Esophagus muscularis mucosa (tissue), 4 donors: ENCODE measurements around the gene FNIP2. TPM values are rescaled to one million over a fixed set of nuclear protein-coding genes. Genes with fewer than 3 reads are reported as not detected.

ENCODE experiments used
- DNase-seq: peaks from one replicate; pipeline ENCODE4 v3.0.0-alpha.2; 2017; ENCODE audit errors: extremely low spot score
- H3K27ac ChIP-seq, 4 donors: fragments of 200-600 bp; sonication (generic); replicated peaks in 1 of 4; 1 replicate in 3 of 4; 2 replicates in 1 of 4; pipeline ENCODE4 v1.5.1; 2016 to 2019; ENCODE audit warnings: mild to moderate bottlenecking in 1 of 4
- H3K27me3 ChIP-seq, 4 donors: fragments of 200-600 bp; sonication (generic); one replicate each; pipeline versions ENCODE4 v1.5.1 to v1.6.0; 2016 to 2019
- H3K36me3 ChIP-seq, 4 donors: fragments of 200-600 bp; sonication (generic); one replicate each; pipeline ENCODE4 v1.5.1; 2016 to 2019
- H3K4me1 ChIP-seq, 4 donors: fragments of 200-600 bp; sonication (generic); one replicate each; pipeline ENCODE4 v1.5.1; 2016 to 2019
- H3K4me3 ChIP-seq, 4 donors: fragments of 200-600 bp; sonication (generic); 1 replicate in 2 of 4; 2 replicates in 2 of 4; pipeline ENCODE4 v1.5.1; 2016 to 2019; ENCODE audit warnings: mild to moderate bottlenecking in 4 of 4, moderate library complexity in 1 of 4
- H3K9me3 ChIP-seq, 4 donors: fragments of 200-600 bp; sonication (generic); 1 replicate in 3 of 4; 2 replicates in 1 of 4; pipeline ENCODE4 v1.5.1; 2016 to 2019
- EP300 ChIP-seq: sonication (generic); formaldehyde crosslinking; IDR thresholded peaks from one replicate; pipeline ENCODE4 v1.6.1; 2017; ENCODE audit warnings: antibody characterized with exemption
- POLR2A ChIP-seq: fragments of 450-650 bp; IDR thresholded peaks from one replicate; pipeline ENCODE4 v1.6.1; 2017; ENCODE audit warnings: antibody characterized with exemption, moderate library complexity, mild to moderate bottlenecking, low read depth
- POLR2AphosphoS5 ChIP-seq, 2 donors: sonication (generic); formaldehyde crosslinking; IDR thresholded peaks; one replicate each; pipeline ENCODE4 v1.6.1; 2017; ENCODE audit warnings: antibody characterized with exemption in 2 of 2
- WGBS: methylation state at CpG from one replicate; pipeline ENCODE4 v1.1.5; 2018; 5-methylcytosine and 5-hydroxymethylcytosine counted together
- intact Hi-C: fragments of 100-400 bp; cut with DNase I; formaldehyde crosslinking; loops from one replicate; pipeline ENCODE4 v1.15.1; 2023
- total RNA-seq, 4 donors: library from RNA; depleted of rRNA; stranded (reverse); fragments of >200 nt; gene quantifications; one replicate each; pipeline versions ENCODE4 v1.1.0 to v1.2.1, GENCODE V29; 2016
- TF ChIP-seq, protein P1 (sequence below), 3 experiments: fragments of 200-600 bp in 2 of 3; fragments of 450-650 bp in 1 of 3; sonication (generic) in 2 of 3; IDR thresholded peaks; one replicate each; pipeline ENCODE4 v1.5.1; 2017 to 2019; ENCODE audit warnings: antibody characterized with exemption in 3 of 3, mild to moderate bottlenecking in 2 of 3, moderate library complexity in 1 of 3

FNIP2 gene
- total RNA-seq, 4 donors from 2014 or later: 80.0 to 97.7 (median 87.4) TPM

DNA sequence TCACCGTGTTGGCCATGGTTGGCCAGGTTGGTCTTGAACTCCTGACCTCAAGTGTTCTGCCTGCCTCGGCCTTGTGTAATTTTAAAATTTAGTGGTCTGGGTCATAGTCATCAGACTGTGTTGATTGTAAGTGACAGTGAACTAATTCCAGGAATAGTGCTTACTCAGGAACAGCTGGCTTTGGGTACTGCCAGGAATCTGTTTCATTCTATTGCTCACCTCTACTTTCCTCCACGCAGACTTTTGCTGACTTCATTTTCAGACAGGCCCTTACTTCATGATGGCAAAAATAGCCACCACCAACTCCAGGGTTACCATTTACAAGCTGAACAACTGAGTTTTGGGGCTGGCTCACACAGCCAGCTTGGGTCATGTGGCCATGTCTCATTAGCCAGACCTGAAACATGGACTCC lies 54.6 kb downstream of the FNIP2 start:
- WGBS: 66% methylated on average over 3 of the region's 3 CpGs
- Histone ChIP-seq H3K4me3 (no peak overlapping the region), H3K4me1 (peaks cover 79 to 88% (median 84%) of the 10 kb centered on the region in 4 donors), H3K27ac (peak overlapping the region in 1 of 4 donors; percentile 37), H3K36me3 (peaks cover 0 to 8% (median 0%) of the 10 kb centered on the region in 4 donors), H3K9me3 (no peaks in the 10 kb centered on the region), H3K27me3 (no peaks in the 10 kb centered on the region)
- intact Hi-C loops: loop anchor here (5.0 kb wide), 1 partner anchor 56 kb away; the partner anchor contains the start of gene FNIP2
- TF ChIP-seq POLR2A (no peak), EP300 (no peak), POLR2AphosphoS5 (IDR thresholded peaks at IDR 0.05) (no peak)
- TF ChIP-seq, protein P1, sequence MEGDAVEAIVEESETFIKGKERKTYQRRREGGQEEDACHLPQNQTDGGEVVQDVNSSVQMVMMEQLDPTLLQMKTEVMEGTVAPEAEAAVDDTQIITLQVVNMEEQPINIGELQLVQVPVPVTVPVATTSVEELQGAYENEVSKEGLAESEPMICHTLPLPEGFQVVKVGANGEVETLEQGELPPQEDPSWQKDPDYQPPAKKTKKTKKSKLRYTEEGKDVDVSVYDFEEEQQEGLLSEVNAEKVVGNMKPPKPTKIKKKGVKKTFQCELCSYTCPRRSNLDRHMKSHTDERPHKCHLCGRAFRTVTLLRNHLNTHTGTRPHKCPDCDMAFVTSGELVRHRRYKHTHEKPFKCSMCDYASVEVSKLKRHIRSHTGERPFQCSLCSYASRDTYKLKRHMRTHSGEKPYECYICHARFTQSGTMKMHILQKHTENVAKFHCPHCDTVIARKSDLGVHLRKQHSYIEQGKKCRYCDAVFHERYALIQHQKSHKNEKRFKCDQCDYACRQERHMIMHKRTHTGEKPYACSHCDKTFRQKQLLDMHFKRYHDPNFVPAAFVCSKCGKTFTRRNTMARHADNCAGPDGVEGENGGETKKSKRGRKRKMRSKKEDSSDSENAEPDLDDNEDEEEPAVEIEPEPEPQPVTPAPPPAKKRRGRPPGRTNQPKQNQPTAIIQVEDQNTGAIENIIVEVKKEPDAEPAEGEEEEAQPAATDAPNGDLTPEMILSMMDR (IDR thresholded peaks at IDR 0.05): no peak
- DNase-seq: no peak

GRCh38 chr4:158824425-158825274 lies 55.8 kb downstream of the FNIP2 start:
- 47% methylated on average over 7 of the region's 7 CpGs for WGBS
- H3K27ac ChIP-seq: peak overlapping the region; percentile 37 to 62 (median 56)

GRCh38 chr4:158825433-158826036 lies 56.7 kb downstream of the FNIP2 start:
- DNase-seq: no peak
- TF ChIP-seq EP300 (no peak), POLR2A (no peak), POLR2AphosphoS5 (IDR thresholded peaks at IDR 0.05) (no peak)
- TF ChIP-seq, protein P1 (IDR thresholded peaks at IDR 0.05): no peak
- Histone ChIP-seq H3K9me3 (no peaks in the 10 kb centered on the region), H3K4me3 (no peak overlapping the region), H3K36me3 (peaks cover 5 to 24% (median 10%) of the 10 kb centered on the region in 4 donors), H3K27me3 (no peaks in the 10 kb centered on the region), H3K27ac (peak overlapping the region in 3 of 4 donors; percentile 37 to 60 (median 52)), H3K4me1 (peaks cover 62 to 67% (median 63%) of the 10 kb centered on the region in 4 donors)
- 68% methylated on average over 4 of the region's 4 CpGs for WGBS
- intact Hi-C loops: no loop called here

More at GRCh38 chr4:158824425-158825274, 55.8 kb downstream of the FNIP2 start:
- Histone ChIP-seq H3K9me3 (no peaks in the 10 kb centered on the region), H3K27me3 (no peaks in the 10 kb centered on the region), H3K4me3 (no peak overlapping the region), H3K4me1 (peaks cover 71 to 76% (median 72%) of the 10 kb centered on the region in 4 donors), H3K36me3 (peaks cover 5 to 17% (median 7%) of the 10 kb centered on the region in 4 donors)
- no peak for DNase-seq
- no peak for TF ChIP-seq POLR2AphosphoS5 (IDR thresholded peaks at IDR 0.05)
- no peak for TF ChIP-seq EP300
- TF ChIP-seq, protein P1 (IDR thresholded peaks at IDR 0.05): no peak
- TF ChIP-seq POLR2A: no peak
- intact Hi-C loops: loop anchor here (5.0 kb wide), 1 partner anchor 57 kb away; the partner anchor contains the start of gene FNIP2

GRCh38 chr4:158826057-158826456 lies 57.2 kb downstream of the FNIP2 start:
- intact Hi-C loops: no loop called here
- Histone ChIP-seq H3K4me3 (no peak overlapping the region), H3K36me3 (peaks cover 6 to 29% (median 13%) of the 10 kb centered on the region in 4 donors), H3K4me1 (peaks cover 57 to 62% (median 58%) of the 10 kb centered on the region in 4 donors), H3K27me3 (no peaks in the 10 kb centered on the region), H3K9me3 (no peaks in the 10 kb centered on the region), H3K27ac (peak overlapping the region in 3 of 4 donors; percentile 37 to 60 (median 52))
- TF ChIP-seq EP300 (no peak), POLR2AphosphoS5 (IDR thresholded peaks at IDR 0.05) (no peak), POLR2A (no peak)
- TF ChIP-seq, protein P1 (IDR thresholded peaks at IDR 0.05): no peak
- no peak for DNase-seq
